ENCODE data around the gene SLC51A.

SLC51A gene

GRCh38 chr3:196186651-196187573, 29.4 kb upstream of the SLC51A start:
- Histone ChIP-seq H4K8ac (ENCODE audit: low read depth, low read length) (no peak overlapping the region), H2BK120ac (ENCODE audit: low read depth, low read length) (no peak overlapping the region), H2AFZ (ENCODE audit: low read length) (peak overlapping the region; percentile 85), H3K4ac (ENCODE audit: low read length) (no peak overlapping the region), H3K27ac (replicated peaks; ENCODE audit: low read length) (no peak overlapping the region), H4K91ac (ENCODE audit: low read depth, low read length, poor library complexity) (no peak overlapping the region), H3K4me3 (ENCODE audit: low read length in 2 of 2) (peak overlapping the region; percentile 13 to 31), H3K23ac (ENCODE audit: low read depth, low read length, poor library complexity) (peak overlapping the region; percentile 80), H3K18ac (ENCODE audit: low read length) (peak overlapping the region; percentile 64), H3K79me1 (ENCODE audit: low read depth, low read length) (no peaks in the 10 kb centered on the region), H3K14ac (ENCODE audit: low read length) (no peak overlapping the region), H3K9me3 (replicated peaks in 1 of 2; ENCODE audit: control insufficient read depth in 2 of 2, insufficient read depth in 1 of 2, low read depth in 1 of 2, low read length in 2 of 2) (no peaks in the 10 kb centered on the region), H3K36me3 (replicated peaks in 1 of 2; ENCODE audit: control insufficient read depth in 2 of 2, insufficient read depth in 2 of 2, low read length in 2 of 2) (no peaks in the 10 kb centered on the region), H3K9ac (ENCODE audit: low read depth, low read length, poor library complexity) (no peak overlapping the region), H2BK5ac (ENCODE audit: low read length) (peak overlapping the region; percentile 35), H2BK15ac (ENCODE audit: low read length) (peak overlapping the region; percentile 58), H3K4me1 (ENCODE audit: control insufficient read depth in 2 of 2, insufficient read depth in 1 of 2, low read depth in 1 of 2, low read length in 2 of 2) (peaks cover 9 to 10% of the 10 kb centered on the region in 2 donors), H3K4me2 (ENCODE audit: insufficient read depth, low read length, poor library complexity, severe bottlenecking) (peak overlapping the region; percentile 68), H2BK12ac (ENCODE audit: low read length) (peak overlapping the region; percentile 22), H2AK5ac (ENCODE audit: low read depth, low read length) (peak overlapping the region; percentile 32), H3K27me3 (ENCODE audit: control insufficient read depth in 3 of 3, insufficient read depth in 3 of 3, low read depth in 1 of 3, low read length in 3 of 3) (no peaks in the 10 kb centered on the region)
- DNase-seq (ENCODE audit: low spot score), result peak; percentile 61
- WGBS, 2 donors (ENCODE audit: extremely low coverage in 2 of 2, insufficient read length in 2 of 2, insufficient replicate concordance in 1 of 2), result no CpG with 5 or more reads among the region's 31 CpGs

DNA sequence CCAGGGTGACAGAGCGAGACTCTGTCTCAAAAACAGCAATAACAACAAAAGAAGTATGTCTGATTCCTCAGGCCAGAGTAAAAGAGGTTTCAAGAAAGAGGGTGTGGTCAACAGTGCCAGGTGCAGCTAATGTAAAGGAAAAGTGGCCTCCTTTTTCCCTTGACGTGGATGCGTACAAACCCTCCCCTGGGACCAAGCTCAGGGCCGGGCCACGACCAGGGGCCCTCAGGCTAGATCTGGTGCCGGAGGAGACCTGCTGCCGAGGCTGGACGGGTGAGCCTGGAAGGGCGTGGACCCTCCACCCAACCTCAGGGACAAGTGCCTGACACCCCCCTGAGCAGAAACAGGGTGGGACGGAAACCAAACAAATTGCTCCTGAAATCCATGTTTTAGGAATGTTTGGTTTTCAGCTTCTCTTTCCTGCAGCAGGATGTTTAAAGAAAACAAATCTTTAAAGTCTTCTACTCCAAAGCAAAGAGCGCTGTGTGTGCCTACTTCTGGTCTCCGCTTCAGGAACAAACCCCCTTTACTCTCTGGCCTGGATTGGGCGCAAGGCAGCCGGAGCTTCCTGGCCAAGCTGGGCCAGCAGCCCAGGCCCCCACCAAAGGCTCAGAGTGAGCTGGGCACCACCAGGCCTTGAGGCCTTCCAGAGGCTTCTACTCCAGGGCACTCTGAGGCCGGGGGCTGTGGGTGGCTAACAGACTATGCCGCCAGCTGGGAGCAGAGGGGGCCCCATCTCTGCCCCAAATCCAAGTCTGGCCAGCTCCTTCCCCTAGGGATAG, 26.6 kb upstream of the SLC51A start:
- no peak overlapping the region for H3K14ac ChIP-seq (ENCODE audit: low read length)
- no peak overlapping the region for H3K4me3 ChIP-seq (ENCODE audit: low read length in 2 of 2)
- no peak overlapping the region for H4K8ac ChIP-seq (ENCODE audit: low read depth, low read length)
- H3K18ac ChIP-seq (ENCODE audit: low read length), result no peak overlapping the region
- no peak overlapping the region for H2BK120ac ChIP-seq (ENCODE audit: low read depth, low read length)
- no peaks in the 10 kb centered on the region for H3K9me3 ChIP-seq (replicated peaks in 1 of 2; ENCODE audit: control insufficient read depth in 2 of 2, insufficient read depth in 1 of 2, low read depth in 1 of 2, low read length in 2 of 2)
- no peak overlapping the region for H3K27ac ChIP-seq (replicated peaks; ENCODE audit: low read length)
- peaks cover 13 to 19% of the 10 kb centered on the region in 2 donors for H3K4me1 ChIP-seq (ENCODE audit: control insufficient read depth in 2 of 2, insufficient read depth in 1 of 2, low read depth in 1 of 2, low read length in 2 of 2)
- H3K4me2 ChIP-seq (ENCODE audit: insufficient read depth, low read length, poor library complexity, severe bottlenecking), result no peak overlapping the region
- H2BK15ac ChIP-seq (ENCODE audit: low read length), result no peak overlapping the region
- no CpG with 5 or more reads among the region's 16 CpGs for WGBS, 2 donors (ENCODE audit: extremely low coverage in 2 of 2, insufficient read length in 2 of 2, insufficient replicate concordance in 1 of 2)
- peak overlapping the region; percentile 81 for H3K23ac ChIP-seq (ENCODE audit: low read depth, low read length, poor library complexity)
- no peaks in the 10 kb centered on the region for H3K79me1 ChIP-seq (ENCODE audit: low read depth, low read length)
- H3K27me3 ChIP-seq (ENCODE audit: control insufficient read depth in 3 of 3, insufficient read depth in 3 of 3, low read depth in 1 of 3, low read length in 3 of 3), result peaks cover 0 to 12% (median 0%) of the 10 kb centered on the region in 3 experiments
- no peak overlapping the region for H2AFZ ChIP-seq (ENCODE audit: low read length)
- peak overlapping the region; percentile 47 for H2AK5ac ChIP-seq (ENCODE audit: low read depth, low read length)
- DNase-seq (ENCODE audit: low spot score), result no peak
- H2BK12ac ChIP-seq (ENCODE audit: low read length), result no peak overlapping the region
- H4K91ac ChIP-seq (ENCODE audit: low read depth, low read length, poor library complexity), result no peak overlapping the region
- no peak overlapping the region for H2BK5ac ChIP-seq (ENCODE audit: low read length)
- no peaks in the 10 kb centered on the region for H3K36me3 ChIP-seq (replicated peaks in 1 of 2; ENCODE audit: control insufficient read depth in 2 of 2, insufficient read depth in 2 of 2, low read length in 2 of 2)
- no peak overlapping the region for H3K4ac ChIP-seq (ENCODE audit: low read length)
- H3K9ac ChIP-seq (ENCODE audit: low read depth, low read length, poor library complexity), result no peak overlapping the region

GRCh38 chr3:196192036-196192523, 24.3 kb upstream of the SLC51A start:
- Histone ChIP-seq H2BK120ac (ENCODE audit: low read depth, low read length) (no peak overlapping the region), H3K4me1 (ENCODE audit: control insufficient read depth in 2 of 2, insufficient read depth in 1 of 2, low read depth in 1 of 2, low read length in 2 of 2) (peaks cover 6 to 11% of the 10 kb centered on the region in 2 donors), H2AFZ (ENCODE audit: low read length) (peak overlapping the region; percentile 84), H3K14ac (ENCODE audit: low read length) (no peak overlapping the region), H3K79me1 (ENCODE audit: low read depth, low read length) (peaks cover 4% of the 10 kb centered on the region), H3K4me3 (ENCODE audit: low read length in 2 of 2) (no peak overlapping the region), H2AK5ac (ENCODE audit: low read depth, low read length) (peak overlapping the region; percentile 41), H2BK15ac (ENCODE audit: low read length) (no peak overlapping the region), H3K4ac (ENCODE audit: low read length) (no peak overlapping the region), H4K91ac (ENCODE audit: low read depth, low read length, poor library complexity) (no peak overlapping the region), H3K9me3 (replicated peaks in 1 of 2; ENCODE audit: control insufficient read depth in 2 of 2, insufficient read depth in 1 of 2, low read depth in 1 of 2, low read length in 2 of 2) (no peaks in the 10 kb centered on the region), H2BK12ac (ENCODE audit: low read length) (no peak overlapping the region), H4K8ac (ENCODE audit: low read depth, low read length) (no peak overlapping the region), H3K27ac (replicated peaks; ENCODE audit: low read length) (no peak overlapping the region), H3K23ac (ENCODE audit: low read depth, low read length, poor library complexity) (peak overlapping the region; percentile 95), H3K4me2 (ENCODE audit: insufficient read depth, low read length, poor library complexity, severe bottlenecking) (no peak overlapping the region), H3K18ac (ENCODE audit: low read length) (no peak overlapping the region), H3K36me3 (replicated peaks in 1 of 2; ENCODE audit: control insufficient read depth in 2 of 2, insufficient read depth in 2 of 2, low read length in 2 of 2) (no peaks in the 10 kb centered on the region), H3K27me3 (ENCODE audit: control insufficient read depth in 3 of 3, insufficient read depth in 3 of 3, low read depth in 1 of 3, low read length in 3 of 3) (peaks cover 0 to 12% (median 0%) of the 10 kb centered on the region in 3 experiments), H3K9ac (ENCODE audit: low read depth, low read length, poor library complexity) (no peak overlapping the region), H2BK5ac (ENCODE audit: low read length) (no peak overlapping the region)
- no CpG with 5 or more reads among the region's 11 CpGs for WGBS, 2 donors (ENCODE audit: extremely low coverage in 2 of 2, insufficient read length in 2 of 2, insufficient replicate concordance in 1 of 2)
- DNase-seq (ENCODE audit: low spot score), result no peak
